H9 (cell line): ENCODE data around the gene NBEAL1. TPM values are rescaled to one million over a fixed set of nuclear protein-coding genes. Genes with fewer than 3 reads are reported as not detected.

Experiments
- DNase-seq: peaks from one replicate; pipeline ENCODE4 v3.0.0-alpha.2; 2017
- H2AFZ ChIP-seq: one replicate; pipeline ENCODE4 v1.6.1; 2013; ENCODE audit warnings: mild to moderate bottlenecking, low read length, control low read depth, moderate library complexity
- H2AK5ac ChIP-seq: 2 replicates; pipeline ENCODE4 v1.6.1; 2013; ENCODE audit warnings: low read length, control low read depth, mixed read lengths; ENCODE audit not compliant: insufficient read length
- H2BK120ac ChIP-seq: one replicate; pipeline ENCODE4 v1.6.1; 2013; ENCODE audit warnings: low read depth, mild to moderate bottlenecking, low read length, control low read depth, inconsistent platforms; ENCODE audit not compliant: poor library complexity, severe bottlenecking
- H2BK12ac ChIP-seq: 2 replicates; pipeline ENCODE4 v1.6.1; 2013; ENCODE audit warnings: low read length, control low read depth, mixed read lengths, low read depth; ENCODE audit not compliant: insufficient read length
- H2BK15ac ChIP-seq: 2 replicates; pipeline ENCODE4 v1.6.1; 2013; ENCODE audit warnings: low read depth, low read length, control low read depth
- H2BK20ac ChIP-seq: one replicate; pipeline ENCODE4 v1.6.1; 2013; ENCODE audit warnings: low read depth, mild to moderate bottlenecking, low read length, control low read depth, inconsistent platforms; ENCODE audit not compliant: poor library complexity, severe bottlenecking
- H2BK5ac ChIP-seq: 2 replicates; pipeline ENCODE4 v1.6.1; 2013; ENCODE audit warnings: low read length, control low read depth, mixed read lengths; ENCODE audit not compliant: insufficient read length
- H3K14ac ChIP-seq: 2 replicates; pipeline ENCODE4 v1.6.1; 2013; ENCODE audit warnings: low read length, control low read depth; ENCODE audit not compliant: insufficient read depth
- H3K18ac ChIP-seq: 2 replicates; pipeline ENCODE4 v1.6.1; 2013; ENCODE audit warnings: low read depth, mild to moderate bottlenecking, mixed read lengths, low read length, control low read depth; ENCODE audit not compliant: insufficient read length
- H3K23ac ChIP-seq: 2 replicates; pipeline ENCODE4 v1.6.1; 2013; ENCODE audit warnings: low read length, control low read depth, mixed read lengths, low read depth; ENCODE audit not compliant: insufficient read length
- H3K23me2 ChIP-seq: 2 replicates; pipeline ENCODE4 v1.6.1; 2013; ENCODE audit warnings: low read depth, mild to moderate bottlenecking, mixed read lengths, low read length, control low read depth; ENCODE audit not compliant: insufficient read length, poor library complexity, severe bottlenecking
- H3K27ac ChIP-seq: 2 replicates; pipeline ENCODE4 v1.5.1; 2013; ENCODE audit warnings: low read length, control low read depth, mixed read lengths, low read depth; ENCODE audit not compliant: insufficient read length
- H3K27me3 ChIP-seq: 2 replicates; pipeline ENCODE4 v1.6.1; 2013; ENCODE audit warnings: low read length, control low read depth, inconsistent platforms; ENCODE audit not compliant: insufficient read depth
- H3K4ac ChIP-seq: 2 replicates; pipeline ENCODE4 v1.6.1; 2013; ENCODE audit warnings: low read depth, mild to moderate bottlenecking, control low read depth, inconsistent platforms, low read length, moderate library complexity
- H3K4me1 ChIP-seq: 2 replicates; pipeline ENCODE4 v1.6.1; 2013; ENCODE audit warnings: low read length, control low read depth, inconsistent platforms; ENCODE audit not compliant: insufficient read depth
- H3K4me2 ChIP-seq: 2 replicates; pipeline ENCODE4 v1.6.1; 2013; ENCODE audit warnings: low read length, control low read depth, mixed read lengths; ENCODE audit not compliant: insufficient read length, insufficient read depth
- H3K56ac ChIP-seq: 2 replicates; pipeline ENCODE4 v1.6.1; 2013; ENCODE audit warnings: low read depth, mild to moderate bottlenecking, mixed read lengths, low read length, control low read depth; ENCODE audit not compliant: insufficient read length
- H3K79me1 ChIP-seq: 2 replicates; pipeline ENCODE4 v1.6.1; 2013; ENCODE audit warnings: low read depth, mild to moderate bottlenecking, moderate library complexity, low read length, control low read depth, inconsistent platforms; ENCODE audit not compliant: insufficient read depth, poor library complexity, severe bottlenecking
- H3K79me2 ChIP-seq: 2 replicates; pipeline ENCODE4 v1.6.1; 2013; ENCODE audit warnings: low read length, control low read depth, inconsistent platforms; ENCODE audit not compliant: insufficient read depth
- H3K9ac ChIP-seq: 2 replicates; pipeline ENCODE4 v1.6.1; 2013; ENCODE audit warnings: low read length, control low read depth, mixed read lengths; ENCODE audit not compliant: insufficient read length; ENCODE audit errors: extremely low read depth
- H3K9me3 ChIP-seq: one replicate; pipeline ENCODE4 v1.6.1; 2013; ENCODE audit warnings: low read depth, low read length, inconsistent platforms; ENCODE audit not compliant: control insufficient read depth
- H3T11ph ChIP-seq: one replicate; pipeline ENCODE4 v1.6.1; 2013; ENCODE audit warnings: mild to moderate bottlenecking, low read length, control low read depth, inconsistent platforms
- H4K20me1 ChIP-seq: one replicate; pipeline ENCODE4 v1.6.1; 2013; ENCODE audit not compliant: control insufficient read depth, insufficient read length, insufficient read depth
- H4K5ac ChIP-seq: 2 replicates; pipeline ENCODE4 v1.6.1; 2013; ENCODE audit warnings: low read depth, mild to moderate bottlenecking, mixed read lengths, low read length, control low read depth; ENCODE audit not compliant: insufficient read length
- H4K8ac ChIP-seq: replicated peaks from 2 replicates; pipeline ENCODE4 v1.6.1; 2013; ENCODE audit warnings: low read length, control low read depth, mixed read lengths, low read depth; ENCODE audit not compliant: insufficient read length
- H4K91ac ChIP-seq: 2 replicates; pipeline ENCODE4 v1.6.1; 2013; ENCODE audit warnings: low read depth, mild to moderate bottlenecking, moderate library complexity, mixed read lengths, low read length, control low read depth; ENCODE audit not compliant: insufficient read length
- H3K27ac Mint-ChIP-seq, 3 experiments: 2 replicates in 2 of 3; 3 replicates in 1 of 3; pipeline ENCODE4 v1.8.0; 2020 to 2021; ENCODE audit warnings: mixed read lengths in 3 of 3, mild to moderate bottlenecking in 1 of 3, moderate library complexity in 1 of 3
- H3K27me3 Mint-ChIP-seq: 2 replicates; pipeline ENCODE4 v1.8.0; 2021; ENCODE audit warnings: low read depth, mild to moderate bottlenecking, moderate library complexity, mixed read lengths
- H3K36me3 Mint-ChIP-seq, 3 experiments: 2 replicates in 2 of 3; 3 replicates in 1 of 3; pipeline ENCODE4 v1.8.0; 2020 to 2021; ENCODE audit warnings: low read depth in 3 of 3, mixed read lengths in 3 of 3; ENCODE audit not compliant: insufficient read depth in 1 of 3
- H3K4me1 Mint-ChIP-seq, 2 experiments: 2 replicates each; pipeline ENCODE4 v1.8.0; 2020; ENCODE audit warnings: mixed read lengths in 2 of 2
- H3K4me3 Mint-ChIP-seq, 2 experiments: 2 replicates in 1 of 2; 3 replicates in 1 of 2; pipeline ENCODE4 v1.8.0; 2020 to 2021; ENCODE audit warnings: mild to moderate bottlenecking in 2 of 2, mixed read lengths in 2 of 2, moderate library complexity in 1 of 2
- H3K9me3 Mint-ChIP-seq, 2 experiments: 2 replicates in 1 of 2; 3 replicates in 1 of 2; pipeline ENCODE4 v1.8.0; 2020; ENCODE audit warnings: mild to moderate bottlenecking in 2 of 2, mixed read lengths in 2 of 2, moderate library complexity in 1 of 2
- CTCF ChIP-seq: fragments of 200-600 bp; sonication (generic); conservative IDR thresholded peaks from 3 replicates; pipeline ENCODE4 v1.8.0; 2021; ENCODE audit warnings: antibody characterized with exemption, mild to moderate bottlenecking
- WGBS: extraction: QIAGEN DNeasy Blood & Tissue Kit; methylation state at CpG from one replicate; pipeline ENCODE4 v1.1.7; 2013; ENCODE audit warnings: missing lambda C conversion rate, low lambda C conversion rate, mixed read lengths; ENCODE audit not compliant: insufficient read length; ENCODE audit errors: extremely low coverage; 5-methylcytosine and 5-hydroxymethylcytosine counted together
- total RNA-seq: library from RNA; stranded (reverse); gene quantifications from 2 replicates; pipeline ENCODE4 v1.2.1, GENCODE V29; 2021

The NBEAL1 gene
- total RNA-seq, 1 experiment from 2014 or later: 10.1 TPM

- Histone ChIP-seq H3K23me2 (no peaks in the 10 kb centered on the region), H3K9me3 (no peaks in the 10 kb centered on the region), H3K9ac (no peak overlapping the region), H3K4ac (no peak overlapping the region), H3K79me2 (no peaks in the 10 kb centered on the region), H3K23ac (no peak overlapping the region), H4K8ac (no peak overlapping the region), H4K5ac (no peak overlapping the region), H2AFZ (no peak overlapping the region), H3K56ac (no peak overlapping the region), H2BK15ac (no peak overlapping the region), H3K14ac (no peak overlapping the region), H3T11ph (no peak overlapping the region), H4K20me1 (no peaks in the 10 kb centered on the region), H2BK12ac (no peak overlapping the region), H2BK120ac (no peak overlapping the region), H3K18ac (no peak overlapping the region), H2AK5ac (no peak overlapping the region), H3K27ac (no peak overlapping the region), H3K4me1 (no peaks in the 10 kb centered on the region), H2BK5ac (no peak overlapping the region), H3K79me1 (no peaks in the 10 kb centered on the region), H2BK20ac (no peak overlapping the region), H4K91ac (no peak overlapping the region), H3K4me2 (no peak overlapping the region), H3K27me3 (no peaks in the 10 kb centered on the region)
- Mint-ChIP-seq H3K4me1 (peaks cover 8 to 16% of the 10 kb centered on the region in 2 experiments), H3K9me3 (no peaks in the 10 kb centered on the region), H3K36me3 (no peaks in the 10 kb centered on the region), H3K27me3 (no peaks in the 10 kb centered on the region), H3K4me3 (no peak overlapping the region), H3K27ac (no peak overlapping the region)
- no peak for TF ChIP-seq CTCF
- DNase-seq: no peak
- WGBS: no CpG with 5 or more reads among the region's 4 CpGs
Measured at GRCh38 chr2:203021991-203022390, 7.3 kb downstream of the NBEAL1 start.
